ENCODE results near the gene STAT5A. TPM values are rescaled to one million over a fixed set of nuclear protein-coding genes. Genes with fewer than 3 reads are reported as not detected.

The STAT5A gene
- total RNA-seq, 2 donors from 2014 or later = 3.5 to 4.8 TPM

DNA sequence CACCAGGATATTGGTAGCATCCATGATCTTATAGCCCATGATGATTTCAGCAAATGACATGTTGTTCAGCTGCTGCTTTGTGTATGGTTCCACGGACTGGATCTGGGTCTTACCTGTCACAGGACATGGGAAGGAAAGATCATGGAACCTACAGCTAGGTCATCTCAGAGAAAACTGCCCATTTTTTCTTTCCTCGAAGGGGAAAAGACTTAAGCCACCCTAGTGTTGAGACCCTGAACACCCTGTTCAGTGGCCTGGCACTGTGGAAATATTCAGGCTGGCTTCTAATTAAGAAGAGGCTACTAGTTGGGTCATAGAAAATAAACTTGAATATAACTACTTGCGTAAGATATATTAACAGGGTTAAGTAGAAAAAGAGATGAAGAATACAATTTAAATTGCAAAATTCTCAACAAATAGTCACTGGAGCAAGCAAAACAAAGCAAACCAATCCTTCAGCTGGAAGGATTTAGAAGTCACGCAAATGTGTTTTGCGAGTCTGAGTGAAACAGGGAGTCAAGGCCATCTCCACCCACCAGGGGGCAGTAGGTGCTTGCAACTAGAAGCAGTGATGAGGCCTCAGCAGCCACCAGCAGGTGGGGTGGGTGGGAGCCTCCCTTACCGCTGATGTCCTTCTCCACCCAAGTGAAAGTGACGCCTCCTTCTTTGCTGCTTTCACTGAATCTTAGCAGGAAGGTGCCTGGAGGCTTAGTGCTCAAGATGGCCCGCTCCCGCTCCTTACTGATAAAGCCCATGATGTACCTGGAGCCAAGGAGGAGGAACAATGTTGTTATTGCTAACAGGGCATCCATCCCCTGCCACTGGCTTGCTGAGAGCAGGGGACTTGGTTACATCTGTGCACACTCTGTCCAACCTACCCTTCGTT, 34.3 kb downstream of the STAT5A start:
- Histone ChIP-seq H3K9ac (ENCODE audit: extremely low read depth, low read length, poor library complexity, severe bottlenecking) (no peak overlapping the region), H3K27me3 (ENCODE audit: control insufficient read depth, insufficient read depth, low read length, poor library complexity, severe bottlenecking) (peaks cover 9% of the 10 kb centered on the region), H3K36me3 (ENCODE audit: control insufficient read depth, insufficient read depth, low read length) (peaks cover 13% of the 10 kb centered on the region), H3K4me3 (ENCODE audit: low read length) (no peak overlapping the region), H3K9me3 (ENCODE audit: control insufficient read depth, low read length) (no peaks in the 10 kb centered on the region), H3K27ac (ENCODE audit: low read depth, low read length) (no peak overlapping the region), H3K4me1 (ENCODE audit: control insufficient read depth, insufficient read depth, low read length) (no peaks in the 10 kb centered on the region)
- Mint-ChIP-seq H3K36me3 (ENCODE audit: low read depth) (peaks cover 45% of the 10 kb centered on the region), H3K27me3 (ENCODE audit: insufficient read depth) (peaks cover 19% of the 10 kb centered on the region), H3K9me3 (no peaks in the 10 kb centered on the region), H3K4me3 (no peak overlapping the region), H3K4me1 (peaks cover 7% of the 10 kb centered on the region), H3K27ac (no peak overlapping the region)
- TF ChIP-seq, protein P1, sequence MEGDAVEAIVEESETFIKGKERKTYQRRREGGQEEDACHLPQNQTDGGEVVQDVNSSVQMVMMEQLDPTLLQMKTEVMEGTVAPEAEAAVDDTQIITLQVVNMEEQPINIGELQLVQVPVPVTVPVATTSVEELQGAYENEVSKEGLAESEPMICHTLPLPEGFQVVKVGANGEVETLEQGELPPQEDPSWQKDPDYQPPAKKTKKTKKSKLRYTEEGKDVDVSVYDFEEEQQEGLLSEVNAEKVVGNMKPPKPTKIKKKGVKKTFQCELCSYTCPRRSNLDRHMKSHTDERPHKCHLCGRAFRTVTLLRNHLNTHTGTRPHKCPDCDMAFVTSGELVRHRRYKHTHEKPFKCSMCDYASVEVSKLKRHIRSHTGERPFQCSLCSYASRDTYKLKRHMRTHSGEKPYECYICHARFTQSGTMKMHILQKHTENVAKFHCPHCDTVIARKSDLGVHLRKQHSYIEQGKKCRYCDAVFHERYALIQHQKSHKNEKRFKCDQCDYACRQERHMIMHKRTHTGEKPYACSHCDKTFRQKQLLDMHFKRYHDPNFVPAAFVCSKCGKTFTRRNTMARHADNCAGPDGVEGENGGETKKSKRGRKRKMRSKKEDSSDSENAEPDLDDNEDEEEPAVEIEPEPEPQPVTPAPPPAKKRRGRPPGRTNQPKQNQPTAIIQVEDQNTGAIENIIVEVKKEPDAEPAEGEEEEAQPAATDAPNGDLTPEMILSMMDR (conservative IDR thresholded peaks at IDR 0.05) = peak; percentile 100
- DNase-seq = peak; percentile 100
- WGBS, 2 experiments (ENCODE audit: insufficient coverage in 1 of 2, insufficient read length in 1 of 2) = 56 to 88% methylated on average over 2 to 10 of the region's 10 CpGs

DNA sequence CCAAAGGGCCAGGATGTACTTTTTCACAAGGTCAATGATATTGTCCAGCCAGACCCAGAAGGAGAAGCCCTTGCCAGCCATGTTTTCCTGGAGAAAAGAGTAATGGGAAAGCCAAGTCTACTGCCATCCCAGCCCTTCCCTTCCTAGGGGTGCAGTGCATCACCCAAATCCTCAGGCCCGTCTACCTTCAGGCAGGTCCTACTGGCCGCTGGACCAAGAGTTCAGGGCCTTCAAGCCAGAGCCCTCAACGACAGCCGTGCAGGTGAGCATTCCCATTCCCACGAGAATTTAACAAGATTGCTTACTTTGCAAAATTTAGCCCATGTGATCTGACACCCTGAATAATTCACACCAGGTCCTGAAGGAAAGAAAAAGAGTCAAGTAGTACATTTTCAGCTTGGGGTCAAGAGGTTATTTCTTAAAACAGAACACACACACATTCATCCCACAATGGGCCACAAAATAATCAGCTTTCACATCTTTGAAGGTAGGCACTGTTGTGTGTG, 35.0 kb downstream of the STAT5A start:
- Mint-ChIP-seq H3K36me3 (ENCODE audit: low read depth) (peaks cover 45% of the 10 kb centered on the region), H3K27me3 (ENCODE audit: insufficient read depth) (peaks cover 19% of the 10 kb centered on the region), H3K4me1 (peaks cover 7% of the 10 kb centered on the region), H3K27ac (no peak overlapping the region), H3K4me3 (no peak overlapping the region), H3K9me3 (no peaks in the 10 kb centered on the region)
- no peak for DNase-seq
- no peak overlapping the region for H3K4me3 ChIP-seq (ENCODE audit: low read length)
- H3K27ac ChIP-seq (ENCODE audit: low read depth, low read length) = no peak overlapping the region
- H3K27me3 ChIP-seq (ENCODE audit: control insufficient read depth, insufficient read depth, low read length, poor library complexity, severe bottlenecking) = peaks cover 9% of the 10 kb centered on the region
- H3K36me3 ChIP-seq (ENCODE audit: control insufficient read depth, insufficient read depth, low read length) = peaks cover 13% of the 10 kb centered on the region
- no peak overlapping the region for H3K9ac ChIP-seq (ENCODE audit: extremely low read depth, low read length, poor library complexity, severe bottlenecking)
- WGBS, 2 experiments (ENCODE audit: insufficient coverage in 1 of 2, insufficient read length in 1 of 2) = 83 to 92% methylated on average over 1 to 5 of the region's 5 CpGs
- TF ChIP-seq, protein P1 (conservative IDR thresholded peaks at IDR 0.05) = no peak
- no peaks in the 10 kb centered on the region for H3K4me1 ChIP-seq (ENCODE audit: control insufficient read depth, insufficient read depth, low read length)
- H3K9me3 ChIP-seq (ENCODE audit: control insufficient read depth, low read length) = no peaks in the 10 kb centered on the region

DNA sequence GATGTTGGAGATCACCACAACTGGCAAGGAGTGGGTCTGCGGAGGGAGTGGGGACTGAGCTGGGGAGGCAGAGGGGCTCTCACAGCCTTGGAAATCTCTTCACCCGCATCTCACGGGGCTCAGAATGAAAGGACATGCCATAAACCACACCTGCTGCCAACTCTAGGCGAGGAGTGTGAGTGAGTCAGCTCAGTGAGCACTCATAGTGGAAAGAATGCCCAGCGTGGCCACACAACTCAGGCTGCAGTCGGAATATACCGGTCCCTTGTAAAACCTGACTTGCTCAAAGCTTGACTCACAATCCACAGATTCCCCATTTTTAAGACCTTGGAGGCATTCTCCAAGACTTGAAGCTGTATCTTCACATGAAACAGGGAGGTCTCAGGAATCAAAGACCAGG, 36.7 kb downstream of the STAT5A start:
- DNase-seq = no peak
- Histone ChIP-seq H3K4me1 (ENCODE audit: control insufficient read depth, insufficient read depth, low read length) (no peaks in the 10 kb centered on the region), H3K27ac (ENCODE audit: low read depth, low read length) (no peak overlapping the region), H3K36me3 (ENCODE audit: control insufficient read depth, insufficient read depth, low read length) (peaks cover 13% of the 10 kb centered on the region), H3K27me3 (ENCODE audit: control insufficient read depth, insufficient read depth, low read length, poor library complexity, severe bottlenecking) (peaks cover 9% of the 10 kb centered on the region), H3K9me3 (ENCODE audit: control insufficient read depth, low read length) (no peaks in the 10 kb centered on the region), H3K4me3 (ENCODE audit: low read length) (no peak overlapping the region), H3K9ac (ENCODE audit: extremely low read depth, low read length, poor library complexity, severe bottlenecking) (no peak overlapping the region)
- TF ChIP-seq, protein P1 (conservative IDR thresholded peaks at IDR 0.05) = no peak
- Mint-ChIP-seq H3K9me3 (no peaks in the 10 kb centered on the region), H3K36me3 (ENCODE audit: low read depth) (peaks cover 53% of the 10 kb centered on the region), H3K27me3 (ENCODE audit: insufficient read depth) (peaks cover 19% of the 10 kb centered on the region), H3K4me1 (peaks cover 2% of the 10 kb centered on the region), H3K27ac (no peak overlapping the region), H3K4me3 (no peak overlapping the region)
- 95 to 97% methylated on average over 7 of the region's 7 CpGs for WGBS, 2 experiments (ENCODE audit: insufficient coverage in 1 of 2, insufficient read length in 1 of 2)

Data from endodermal cell (in vitro differentiated cells).